Activated naive CD4-positive, alpha-beta T cell treated with anti-CD3 and anti-CD28 coated beads, Interleukin-2, amount 10 ng/mL, durations not matched to agents 7 days and 5 days (primary cell): ENCODE measurements around the gene SARDH.

Experiments used
- CTCF ChIA-PET: fragments of 350-600 bp; sonication (Branson Sonifier 250); formaldehyde crosslinking; loops from one replicate; lab custom pipeline; 2021; ENCODE audit warnings: antibody characterized with exemption; lab: Charles Lee
- DNase-seq: peaks from one replicate; pipeline ENCODE4 v3.0.0-alpha.2; 2020
- H3K27ac Mint-ChIP-seq: one replicate; pipeline ENCODE4 v1.8.0; 2021; ENCODE audit warnings: mild to moderate bottlenecking, moderate library complexity, mixed read lengths
- H3K27me3 Mint-ChIP-seq: one replicate; pipeline ENCODE4 v1.8.0; 2021; ENCODE audit warnings: mild to moderate bottlenecking, mixed read lengths
- H3K36me3 Mint-ChIP-seq: one replicate; pipeline ENCODE4 v1.8.0; 2021; ENCODE audit warnings: mixed read lengths
- H3K4me1 Mint-ChIP-seq: one replicate; pipeline ENCODE4 v1.8.0; 2021; ENCODE audit warnings: mixed read lengths
- H3K4me3 Mint-ChIP-seq: one replicate; pipeline ENCODE4 v1.8.0; 2021; ENCODE audit warnings: mild to moderate bottlenecking, moderate library complexity, mixed read lengths
- H3K9me3 Mint-ChIP-seq: one replicate; pipeline ENCODE4 v1.8.0; 2021; ENCODE audit warnings: mixed read lengths

Gene SARDH

GRCh38 chr9:133616643-133617405, 121.3 kb downstream of the SARDH start:
- Mint-ChIP-seq H3K36me3 (no peaks in the 10 kb centered on the region), H3K27me3 (peaks cover 67% of the 10 kb centered on the region), H3K27ac (peak overlapping the region; percentile 74), H3K9me3 (no peaks in the 10 kb centered on the region), H3K4me3 (no peak overlapping the region), H3K4me1 (peaks cover 26% of the 10 kb centered on the region)
- DNase-seq = no peak
- CTCF ChIA-PET = interaction anchor here (0.6 kb wide), 1 partner anchor 27 kb away, joined by 3 read pairs; no protein-coding TSS in a partner anchor

- Mint-ChIP-seq H3K36me3 (no peaks in the 10 kb centered on the region), H3K9me3 (no peaks in the 10 kb centered on the region), H3K27ac (no peak overlapping the region), H3K4me1 (peaks cover 14% of the 10 kb centered on the region), H3K27me3 (peaks cover 76% of the 10 kb centered on the region), H3K4me3 (no peak overlapping the region)
- DNase-seq = no peak
- CTCF ChIA-PET = no interaction called here
Measured at GRCh38 chr9:133615606-133616188, 122.5 kb downstream of the SARDH start.

- H3K27ac Mint-ChIP-seq = no peak overlapping the region
- CTCF ChIA-PET = no interaction called here
- no peak overlapping the region for H3K4me3 Mint-ChIP-seq
- peaks cover 81% of the 10 kb centered on the region for H3K27me3 Mint-ChIP-seq
- H3K4me1 Mint-ChIP-seq = peaks cover 12% of the 10 kb centered on the region
- no peak for DNase-seq
- H3K9me3 Mint-ChIP-seq = no peaks in the 10 kb centered on the region
- no peaks in the 10 kb centered on the region for H3K36me3 Mint-ChIP-seq
Measured at GRCh38 chr9:133615186-133615585, 123.0 kb downstream of the SARDH start.

- DNase-seq = no peak
- no peak overlapping the region for H3K27ac Mint-ChIP-seq
- H3K4me3 Mint-ChIP-seq = no peak overlapping the region
- no peaks in the 10 kb centered on the region for H3K36me3 Mint-ChIP-seq
- CTCF ChIA-PET = no interaction called here
- peaks cover 7% of the 10 kb centered on the region for H3K4me1 Mint-ChIP-seq
- H3K9me3 Mint-ChIP-seq = no peaks in the 10 kb centered on the region
- H3K27me3 Mint-ChIP-seq = peaks cover 86% of the 10 kb centered on the region
Measured at GRCh38 chr9:133614678-133615077, 123.5 kb downstream of the SARDH start.

GRCh38 chr9:133614056-133614455, 124.1 kb downstream of the SARDH start:
- no peak overlapping the region for H3K4me3 Mint-ChIP-seq
- no peaks in the 10 kb centered on the region for H3K9me3 Mint-ChIP-seq
- no peak for DNase-seq
- CTCF ChIA-PET = no interaction called here
- H3K36me3 Mint-ChIP-seq = no peaks in the 10 kb centered on the region
- H3K27me3 Mint-ChIP-seq = peaks cover 91% of the 10 kb centered on the region
- H3K27ac Mint-ChIP-seq = no peak overlapping the region
- peaks cover 5% of the 10 kb centered on the region for H3K4me1 Mint-ChIP-seq
